ENCODE data around the gene VOPP1. TPM values are rescaled to one million over a fixed set of nuclear protein-coding genes. Genes with fewer than 3 reads are reported as not detected.

VOPP1 gene
- total and polyA plus RNA-seq, 2 of the 13 experiments (the other 11 are each of a cell fraction or from before 2014, with no cell fraction given), result 21.8 to 55.3 TPM

GRCh38 chr7:55469721-55470120 lies 102.6 kb downstream of the VOPP1 start:
- no peak overlapping the region for H3K9ac ChIP-seq (ENCODE audit: insufficient read depth, low read depth, low read length)
- H3K27ac ChIP-seq (ENCODE audit: extremely low read length, insufficient read depth, low read length), result no peak overlapping the region
- peaks cover 3 to 13% of the 10 kb centered on the region in 2 experiments; a peak in 3 of 5 replicates for H3K36me3 ChIP-seq (replicated peaks in 1 of 2; ENCODE audit: control insufficient read depth in 1 of 2, insufficient read depth in 2 of 2, low read length in 2 of 2)
- no peak overlapping the region for H3K4me2 ChIP-seq (ENCODE audit: low read depth, low read length)
- peaks cover 13% of the 10 kb centered on the region for H3K4me1 ChIP-seq (ENCODE audit: insufficient read depth, low read length)
- 97% methylated on average over 2 of the region's 3 CpGs for WGBS (ENCODE audit: low lambda C conversion rate)
- no peak overlapping the region for H2AFZ ChIP-seq (ENCODE audit: low read length)
- ATAC-seq, result no peak
- TF ChIP-seq GMEB2 (CRISPR knock-in tag; IDR thresholded peaks at IDR 0.05; ENCODE audit: low read depth), result no peak
- TF ChIP-seq REL (CRISPR knock-in tag; conservative IDR thresholded peaks at IDR 0.05), result no peak
- TF ChIP-seq PLRG1 (conservative IDR thresholded peaks at IDR 0.05), result no peak
- no peak for TF ChIP-seq HOXA9 (CRISPR knock-in tag; IDR thresholded peaks at IDR 0.05; ENCODE audit: borderline replicate concordance)
- TF ChIP-seq ZNF430 (CRISPR knock-in tag; IDR thresholded peaks at IDR 0.05), result no peak
- no peak for TF ChIP-seq RARG (CRISPR knock-in tag; IDR thresholded peaks at IDR 0.05; ENCODE audit: low read depth)
- no peak for TF ChIP-seq RFXANK (CRISPR knock-in tag; IDR thresholded peaks at IDR 0.05)
- no peak for TF ChIP-seq STAT6 (CRISPR knock-in tag; IDR thresholded peaks at IDR 0.05; ENCODE audit: borderline replicate concordance)
- TF ChIP-seq RAD51 (IDR thresholded peaks at IDR 0.05; ENCODE audit: borderline replicate concordance), result no peak
- no peak for TF ChIP-seq NKX3-1 (CRISPR knock-in tag; IDR thresholded peaks at IDR 0.05)
- no peak for TF ChIP-seq ZNF577 (CRISPR knock-in tag; IDR thresholded peaks at IDR 0.05; ENCODE audit: borderline replicate concordance, low read depth)
- TF ChIP-seq PCBP2 (optimal IDR thresholded peaks at IDR 0.05; ENCODE audit: low read depth, low read length, poor library complexity, severe bottlenecking), result no peak
- no peak for TF ChIP-seq ZNF678 (CRISPR knock-in tag; IDR thresholded peaks at IDR 0.05)
- no peak for TF ChIP-seq U2AF1 (optimal IDR thresholded peaks at IDR 0.05; ENCODE audit: low read depth, low read length)
- TF ChIP-seq ZBTB38 (CRISPR knock-in tag; IDR thresholded peaks at IDR 0.05), result no peak
- no peak for TF ChIP-seq ZNF790 (CRISPR knock-in tag; IDR thresholded peaks at IDR 0.05; ENCODE audit: borderline replicate concordance)
- no peak for TF ChIP-seq MYC (CRISPR knock-in tag; IDR thresholded peaks at IDR 0.05; ENCODE audit: borderline replicate concordance)
- no peak for TF ChIP-seq ZNF619 (CRISPR knock-in tag; IDR thresholded peaks at IDR 0.05)
- TF ChIP-seq XBP1 (CRISPR knock-in tag; IDR thresholded peaks at IDR 0.05), result no peak
- no peak overlapping the region for H3K4me3 ChIP-seq (replicated peaks in 1 of 3; ENCODE audit: insufficient read depth in 1 of 3, low read depth in 2 of 3, low read length in 3 of 3)
- intact Hi-C loops (cut with micrococcal nuclease; ENCODE audit: unreplicated experiment), result no loop called here
- H3K79me2 ChIP-seq (ENCODE audit: insufficient read depth, low read length), result no peaks in the 10 kb centered on the region
- no peaks in the 10 kb centered on the region for H4K20me1 ChIP-seq (ENCODE audit: insufficient read depth, low read length)
- in situ Hi-C loops (cut with HindIII; ENCODE audit: extremely low pct_ligation_motif_present, low pct_unique_long_range_greater_than_20kb), result no loop called here
- ChIA-PET CTCF (ENCODE audit: low intra/inter-chr PET ratio, low total read pairs) (no interaction called here), POLR2A (no interaction called here)
- no peak for FAIRE-seq
- H3K9me3 ChIP-seq (ENCODE audit: low read length), result no peaks in the 10 kb centered on the region
- no peak for DNase-seq (ENCODE audit: low spot score)
- H3K27me3 ChIP-seq (ENCODE audit: control insufficient read depth in 1 of 2, insufficient read depth in 2 of 2, low read length in 2 of 2), result no peaks in the 10 kb centered on the region
- BruUV-seq (replicated peaks), result no TSS peak

All from HepG2 (cell line).